NCI-H146 treated with DMSO at 0.1 percent for 48 hours (cell line): ENCODE measurements around the gene HMG20A.

Source experiments
- DNase-seq: peaks from one replicate; lab custom pipeline; 2025; ENCODE audit not compliant: unreplicated experiment; lab: John Stamatoyannopoulos, UW

Gene HMG20A

GRCh38 chr15:77426871-77427270, 6.2 kb downstream of the HMG20A start:
- no peak for DNase-seq

- DNase-seq, result no peak
Observed at GRCh38 chr15:77430213-77430612, 9.5 kb downstream of the HMG20A start.

GRCh38 chr15:77430652-77431051, 10.0 kb downstream of the HMG20A start:
- DNase-seq, result no peak

- no peak for DNase-seq
Observed at GRCh38 chr15:77436822-77437221, 16.1 kb downstream of the HMG20A start.

DNA sequence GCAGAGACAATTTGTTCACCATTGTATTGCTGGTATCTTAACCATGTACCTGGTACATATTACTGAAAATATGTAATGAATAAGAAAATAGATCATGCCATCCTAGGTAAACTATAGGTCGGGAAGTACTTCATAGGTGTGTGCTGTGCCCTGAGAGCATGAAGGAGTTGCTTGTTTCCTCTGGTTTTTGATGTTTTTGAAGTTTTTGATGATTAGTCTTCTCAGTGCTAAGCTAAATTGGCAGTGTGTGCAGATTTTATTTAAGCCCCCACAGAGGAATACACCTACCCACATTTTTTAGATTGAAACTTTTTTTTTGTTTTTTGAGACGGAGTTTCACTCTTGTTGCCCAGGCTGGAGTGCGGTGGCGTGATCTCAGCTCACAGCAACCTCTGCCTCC, 16.6 kb downstream of the HMG20A start:
- no peak for DNase-seq

DNA sequence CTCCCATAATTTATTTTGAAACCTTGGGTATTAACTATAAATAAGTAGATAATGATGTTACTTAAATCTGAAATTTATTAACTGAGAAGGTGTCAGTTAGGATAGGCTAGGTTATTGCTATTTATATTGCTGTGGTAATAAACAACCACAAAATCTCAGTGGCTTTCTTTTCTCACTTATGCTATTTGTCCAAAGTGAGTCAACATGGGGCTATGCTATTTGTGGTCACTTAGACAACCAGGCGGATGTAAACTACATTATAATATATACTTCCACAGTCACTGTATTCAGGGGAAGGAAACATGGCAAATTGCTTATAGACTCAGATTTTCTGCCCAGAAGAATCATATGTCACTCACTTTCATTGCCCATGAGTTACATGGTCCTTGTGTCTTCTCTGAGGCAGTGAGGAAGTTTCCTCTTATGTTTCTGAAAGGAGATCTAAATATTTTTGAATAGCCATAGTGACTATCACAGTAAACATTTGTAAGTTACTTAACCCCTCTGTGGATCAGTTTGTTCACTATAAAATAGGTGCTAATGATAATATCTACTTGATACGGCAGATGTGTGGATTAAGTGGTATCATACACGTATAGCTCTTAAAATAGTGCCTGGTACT, 19.8 kb downstream of the HMG20A start:
- no peak for DNase-seq

DNA sequence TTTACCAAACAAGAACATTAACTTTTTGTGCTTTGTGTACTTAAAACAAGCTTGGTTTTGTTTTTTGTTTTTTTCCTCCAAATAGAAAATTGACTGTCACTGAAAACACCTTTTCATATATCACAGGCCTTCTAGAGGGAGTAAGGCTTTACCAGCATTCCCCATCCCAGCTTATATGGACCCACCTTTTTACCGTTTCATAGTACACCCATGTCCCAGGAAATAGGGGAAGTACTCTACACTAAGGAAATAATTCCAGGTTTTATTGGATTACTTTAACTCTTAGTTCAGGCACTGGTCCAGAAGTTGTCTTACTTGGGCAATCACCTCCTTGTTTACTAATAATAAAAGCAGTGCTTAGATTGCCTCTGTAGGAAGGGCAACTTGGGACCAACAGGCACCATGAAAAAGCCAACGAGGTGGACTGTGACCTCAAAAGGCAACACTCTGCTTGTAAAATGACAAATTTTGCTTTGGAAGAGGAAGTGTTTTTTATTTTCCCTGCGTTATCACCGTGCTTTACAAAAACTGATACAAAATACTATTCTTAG, 26.2 kb downstream of the HMG20A start:
- no peak for DNase-seq

GRCh38 chr15:77454265-77454664, 33.6 kb downstream of the HMG20A start:
- no peak for DNase-seq

GRCh38 chr15:77454951-77455350, 34.3 kb downstream of the HMG20A start:
- no peak for DNase-seq

DNA sequence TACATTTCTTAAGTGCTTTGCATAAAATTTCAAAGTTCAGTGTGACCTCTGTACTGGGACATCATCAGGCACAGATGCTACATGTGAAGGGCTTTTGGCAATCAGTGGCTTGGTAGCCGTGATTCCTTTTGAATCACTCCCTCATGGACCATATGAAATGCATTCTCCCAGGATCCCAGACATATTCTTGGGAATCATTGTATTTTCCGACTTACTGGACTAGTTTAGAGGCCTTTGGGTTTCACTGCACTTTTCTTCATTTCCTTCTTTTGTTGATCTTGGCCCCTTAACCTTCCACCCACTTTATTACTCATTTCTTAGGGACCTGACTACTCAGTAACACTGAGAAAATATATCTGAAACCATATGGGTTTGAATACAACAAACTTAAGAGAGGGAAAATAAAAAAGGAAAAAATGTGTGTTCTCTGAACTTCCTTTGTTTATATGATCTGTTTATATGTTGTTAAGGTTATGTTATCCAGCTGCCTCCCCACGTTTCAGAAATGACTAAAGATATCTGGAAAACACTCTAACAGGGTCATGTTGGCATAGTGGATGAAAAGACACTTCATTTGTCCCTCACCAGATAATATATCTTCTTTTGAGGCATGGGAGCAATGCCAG, 35.1 kb downstream of the HMG20A start:
- DNase-seq, result no peak

DNA sequence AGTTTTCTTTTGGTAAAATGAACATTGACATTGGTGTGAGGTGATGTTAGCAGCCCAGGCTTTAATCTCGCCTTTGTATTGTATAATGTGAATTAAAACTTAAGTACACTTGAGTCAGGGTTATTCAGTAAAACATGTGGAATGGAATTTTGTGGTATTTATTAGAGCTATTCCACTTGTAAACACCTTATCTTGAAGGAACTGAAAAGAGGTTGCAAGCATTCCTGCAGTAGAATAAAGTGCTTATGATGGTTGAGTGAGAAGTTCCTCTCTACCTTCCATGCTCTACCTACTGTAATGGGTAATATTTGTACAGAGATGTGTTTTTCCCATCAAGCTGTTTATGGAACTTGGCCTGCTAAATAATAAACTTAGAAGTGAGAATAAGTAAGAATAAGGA, 36.1 kb downstream of the HMG20A start:
- no peak for DNase-seq

DNA sequence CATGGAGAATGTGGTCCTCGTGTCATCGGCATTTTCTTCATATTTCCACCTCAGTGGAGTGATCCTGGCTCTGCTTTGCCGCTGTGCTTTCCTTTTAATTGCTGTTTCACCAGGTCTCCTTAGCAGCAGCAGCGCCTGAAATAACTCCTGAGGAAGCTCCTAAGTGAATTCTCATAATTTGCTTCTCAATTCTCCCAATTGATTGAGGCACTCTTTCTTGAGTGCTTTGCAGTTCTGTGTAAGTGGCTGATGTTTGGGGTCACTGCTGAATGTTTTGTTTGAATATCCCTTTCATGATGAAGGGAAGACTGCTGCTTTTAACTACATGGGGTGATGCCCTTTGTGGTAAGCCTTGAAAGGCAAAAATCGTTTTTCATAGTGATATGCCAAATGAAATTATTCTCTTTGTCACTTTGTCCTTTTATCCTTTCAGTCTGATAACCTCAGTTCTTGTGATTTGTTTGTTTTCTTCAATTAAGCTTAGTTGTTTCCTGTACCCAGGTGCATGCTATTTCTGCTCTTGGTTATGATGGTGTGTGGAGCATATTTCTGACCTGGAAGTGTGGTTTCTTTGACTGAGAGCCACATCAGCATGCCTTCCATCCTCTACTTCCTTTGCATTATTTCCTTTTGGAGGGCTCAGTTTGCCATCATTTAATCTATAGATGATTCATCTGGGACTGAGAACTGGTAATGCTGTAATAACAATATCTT, 36.7 kb downstream of the HMG20A start:
- peak; percentile 25 for DNase-seq

- no peak for DNase-seq
Observed at GRCh38 chr15:77457905-77458265, 37.2 kb downstream of the HMG20A start.

GRCh38 chr15:77459031-77459430, 38.3 kb downstream of the HMG20A start:
- no peak for DNase-seq

- no peak for DNase-seq
Observed at GRCh38 chr15:77461486-77461885, 40.8 kb downstream of the HMG20A start.

DNA sequence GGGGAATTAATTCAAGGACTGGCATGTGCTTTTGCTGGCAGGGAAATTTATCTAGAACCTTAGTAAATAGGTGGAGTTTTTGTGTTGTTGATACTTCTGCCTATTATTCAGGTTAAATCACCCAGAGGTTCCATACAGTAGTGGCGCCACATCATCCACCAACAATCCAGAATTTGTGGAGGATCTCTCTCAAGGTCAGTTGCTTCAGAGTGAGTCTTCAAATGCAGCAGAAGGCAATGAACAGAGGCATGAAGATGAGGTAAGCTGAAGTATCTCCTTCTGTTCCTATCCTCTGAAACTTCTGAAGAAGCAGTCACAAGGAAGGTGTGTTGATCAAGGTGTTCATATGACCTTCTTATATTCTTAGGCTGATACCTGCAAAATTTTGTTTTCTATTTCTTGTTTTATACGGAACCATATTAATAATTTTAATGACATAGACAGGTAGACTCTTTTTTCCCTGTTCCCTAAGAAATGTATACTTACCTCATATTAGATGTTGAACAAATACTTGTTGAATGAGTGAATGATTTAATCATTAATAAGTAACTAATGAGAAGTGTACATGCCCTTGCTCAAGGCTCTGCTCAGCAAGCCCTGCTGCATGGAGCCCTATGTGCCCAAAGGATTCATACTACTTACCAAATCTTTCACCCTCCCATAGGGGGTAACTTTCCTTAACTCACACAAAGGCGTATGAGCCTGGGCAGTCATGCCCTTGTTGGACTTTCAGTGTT, 43.6 kb downstream of the HMG20A start:
- no peak for DNase-seq

DNA sequence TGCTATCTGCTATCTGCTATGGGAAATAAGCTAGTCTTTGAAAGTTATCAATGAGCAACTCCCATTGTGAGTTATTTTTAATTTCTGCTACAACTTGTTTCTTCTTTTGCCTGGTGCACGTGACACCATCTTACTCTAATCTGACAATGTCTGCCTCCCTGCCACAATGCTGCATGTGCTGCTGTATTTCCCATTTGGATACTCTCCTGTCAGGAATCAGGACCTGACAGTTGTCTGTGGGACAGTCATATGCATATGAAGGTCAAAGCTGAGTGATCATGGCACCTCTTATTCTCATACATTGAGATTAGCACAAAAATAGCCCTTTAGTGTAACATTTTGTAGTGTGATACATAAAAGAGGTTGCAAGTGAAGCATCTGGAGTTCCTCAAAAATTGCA, 45.8 kb downstream of the HMG20A start:
- DNase-seq, result no peak

DNA sequence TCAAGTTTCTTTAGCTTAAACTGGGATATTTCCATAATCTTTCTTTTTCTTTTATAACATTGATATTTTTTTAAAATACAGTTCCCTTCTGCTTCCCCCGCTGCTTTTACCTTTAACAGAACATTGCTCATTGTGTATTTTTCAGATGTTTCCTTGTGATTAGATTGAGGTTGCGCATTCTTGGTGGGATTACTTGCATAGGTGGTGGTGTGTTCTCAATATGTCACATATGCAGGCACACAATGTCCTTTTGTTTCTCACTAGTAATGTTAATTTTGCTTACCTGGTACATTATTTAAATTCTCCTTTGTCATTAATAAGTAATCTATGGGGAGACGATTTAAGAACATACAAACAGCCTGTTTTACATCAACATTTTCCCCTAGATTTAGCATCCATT, 48.2 kb downstream of the HMG20A start:
- no peak for DNase-seq

DNA sequence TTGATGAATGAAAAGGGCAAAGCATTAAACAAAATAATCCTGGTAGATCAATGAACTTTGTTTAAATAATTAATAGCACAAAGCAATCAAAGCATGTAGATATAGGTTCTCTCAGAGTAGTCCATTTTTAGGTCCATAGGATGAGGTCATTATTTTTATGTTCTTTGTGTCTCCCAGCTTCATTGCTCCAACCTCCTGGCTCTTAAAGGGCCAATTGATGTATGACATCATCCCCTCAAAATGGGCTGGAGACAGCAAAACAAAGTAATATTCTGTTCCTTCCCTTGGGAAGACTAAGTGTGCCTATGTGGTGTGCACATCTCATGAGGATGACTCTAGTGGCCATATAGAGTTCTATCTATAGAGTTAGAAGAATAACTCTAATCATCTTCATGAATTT, 49.5 kb downstream of the HMG20A start:
- DNase-seq, result no peak

- no peak for DNase-seq
Observed at GRCh38 chr15:77473328-77473727, 52.6 kb downstream of the HMG20A start.

DNA sequence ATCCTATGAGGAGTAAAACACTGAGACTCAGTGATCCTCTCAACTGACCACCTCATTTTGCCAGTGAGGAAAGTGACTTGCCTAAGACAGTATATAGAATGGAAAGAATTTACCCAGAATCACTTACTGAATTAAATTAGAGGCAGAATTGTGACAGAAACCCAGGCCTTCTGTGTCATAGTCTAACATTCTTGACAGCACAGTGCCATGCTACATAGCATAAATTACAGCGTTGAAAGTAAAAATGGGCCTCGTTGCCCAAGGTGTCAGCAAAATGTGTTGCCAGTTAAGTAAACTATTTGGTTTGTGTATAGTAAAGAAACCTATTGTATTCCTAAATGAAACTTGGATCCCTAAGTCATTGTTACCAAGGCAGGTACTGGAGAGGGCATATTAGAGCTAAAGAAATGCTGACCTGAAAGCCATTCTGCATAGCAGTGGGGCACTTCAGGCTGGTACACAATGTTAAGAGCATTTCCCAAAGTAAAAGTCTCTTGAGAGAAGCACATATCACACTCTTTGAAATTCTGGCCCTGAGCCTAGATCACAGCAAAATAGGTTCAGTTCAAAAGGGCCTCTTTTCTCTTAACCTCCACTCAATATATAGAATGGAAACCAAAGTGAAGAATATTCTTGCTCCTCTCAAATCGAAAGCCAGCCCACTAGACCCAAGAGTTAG, 53.8 kb downstream of the HMG20A start:
- no peak for DNase-seq
